WTC11 (cell line): ENCODE results near the gene NDC1.
"Not testable (repeated sequence)": the region's sequence is repeated elsewhere in the genome, so short reads cannot be mapped to it uniquely, and the experiment has no call there.

Experiments
- ETV6 ChIP-seq: sonication (generic); formaldehyde crosslinking; IDR thresholded peaks from 2 replicates; pipeline ENCODE4 v1.8.1; 2022; ENCODE audit warnings: mild to moderate bottlenecking, missing genetic modification reagents
- SP1 ChIP-seq: sonication (generic); formaldehyde crosslinking; conservative IDR thresholded peaks from 2 replicates; pipeline ENCODE4 v1.8.1; 2022; ENCODE audit warnings: missing genetic modification reagents
- TCF7 ChIP-seq: sonication (generic); formaldehyde crosslinking; IDR thresholded peaks from 2 replicates; pipeline ENCODE4 v1.8.0; 2022; ENCODE audit warnings: mild to moderate bottlenecking, low read depth, missing genetic modification reagents, moderate library complexity
- ZNF232 ChIP-seq: sonication (generic); formaldehyde crosslinking; IDR thresholded peaks from 2 replicates; pipeline ENCODE4 v1.8.0; 2022; ENCODE audit warnings: mild to moderate bottlenecking, missing genetic modification reagents
- TF ChIP-seq, protein P1 (sequence below): sonication (generic); formaldehyde crosslinking; IDR thresholded peaks from 2 replicates; pipeline ENCODE4 v1.8.0; 2022; ENCODE audit warnings: mild to moderate bottlenecking, missing genetic modification reagents

DNA sequence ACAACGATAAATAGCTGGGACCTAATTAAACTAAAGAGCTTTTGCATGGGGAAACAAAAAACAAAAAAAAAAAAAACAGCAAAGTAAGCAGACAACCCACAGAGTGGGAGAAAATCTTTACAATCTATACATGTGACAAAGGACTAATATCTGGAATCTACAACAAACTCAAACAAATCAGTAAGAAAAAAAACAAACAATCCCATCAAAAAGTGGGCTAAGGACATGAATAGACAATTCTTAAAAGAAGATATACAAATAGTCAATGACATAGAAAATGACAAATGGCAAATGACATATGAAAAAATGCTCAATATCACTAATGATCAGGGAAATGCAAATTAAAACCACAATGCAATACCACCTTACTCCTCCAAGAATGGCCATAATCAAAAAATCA, 21.5 kb downstream of the NDC1 start:
- TF ChIP-seq SP1; ZNF232 (CRISPR knock-in tag); TCF7 (CRISPR knock-in tag); ETV6 (CRISPR knock-in tag): not testable (repeated sequence)
- TF ChIP-seq, protein P1, sequence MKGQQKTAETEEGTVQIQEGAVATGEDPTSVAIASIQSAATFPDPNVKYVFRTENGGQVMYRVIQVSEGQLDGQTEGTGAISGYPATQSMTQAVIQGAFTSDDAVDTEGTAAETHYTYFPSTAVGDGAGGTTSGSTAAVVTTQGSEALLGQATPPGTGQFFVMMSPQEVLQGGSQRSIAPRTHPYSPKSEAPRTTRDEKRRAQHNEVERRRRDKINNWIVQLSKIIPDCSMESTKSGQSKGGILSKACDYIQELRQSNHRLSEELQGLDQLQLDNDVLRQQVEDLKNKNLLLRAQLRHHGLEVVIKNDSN (CRISPR knock-in tag), result not testable (repeated sequence)
